Heart left ventricle (tissue), 16 donors: ENCODE measurements around the gene SCAMP4. TPM values are rescaled to one million over a fixed set of nuclear protein-coding genes. Genes with fewer than 3 reads are reported as not detected.

Experiments
- ATAC-seq, 4 donors: fragments of 200-7000 bp; cut with Tn5 transposase; one replicate each; pipeline ENCODE4 v1.9.1; 2020 to 2022; ENCODE audit warnings: moderate library complexity in 4 of 4, mild to moderate bottlenecking in 3 of 4, moderate number of reproducible peaks in 1 of 4
- DNase-seq, 5 donors: peaks; one replicate each; pipeline ENCODE4 v3.0.0-alpha.2; 2020
- H3K27ac ChIP-seq, 12 donors: fragments of 200-600 bp; sonication (generic) in 4 of 12; one replicate each; pipeline versions ENCODE4 v1.5.0 to v1.8.0; 2016 to 2022; ENCODE audit warnings: mild to moderate bottlenecking in 2 of 12
- H3K27me3 ChIP-seq, 9 donors: fragments of 200-600 bp; sonication (generic) in 2 of 9; one replicate each; pipeline versions ENCODE4 v1.5.1 to v1.8.0; 2016 to 2022; ENCODE audit warnings: mild to moderate bottlenecking in 3 of 9
- H3K36me3 ChIP-seq, 9 donors: fragments of 200-600 bp; sonication (generic) in 2 of 9; one replicate each; pipeline versions ENCODE4 v1.5.0 to v1.8.0; 2018 to 2022; ENCODE audit warnings: mild to moderate bottlenecking in 2 of 9
- H3K4me1 ChIP-seq, 12 donors: fragments of 200-600 bp; sonication (generic) in 4 of 12; one replicate each; pipeline versions ENCODE4 v1.5.0 to v1.8.0; 2016 to 2022; ENCODE audit warnings: mild to moderate bottlenecking in 3 of 12
- H3K4me3 ChIP-seq, 12 donors: fragments of 200-600 bp; sonication (generic) in 4 of 12; one replicate each; pipeline versions ENCODE4 v1.5.0 to v1.8.0; 2017 to 2022; ENCODE audit warnings: mild to moderate bottlenecking in 9 of 12, moderate library complexity in 4 of 12
- H3K9me3 ChIP-seq, 12 donors: fragments of 200-600 bp; sonication (generic) in 4 of 12; one replicate each; pipeline versions ENCODE4 v1.5.0 to v1.8.0; 2016 to 2022; ENCODE audit warnings: mild to moderate bottlenecking in 1 of 12
- CTCF ChIP-seq, 12 donors: fragments of 200-600 bp; sonication (generic) in 4 of 12; IDR thresholded peaks; one replicate each; pipeline versions ENCODE4 v1.5.0 to v1.8.0; 2018 to 2022; ENCODE audit warnings: antibody characterized with exemption in 12 of 12, mild to moderate bottlenecking in 5 of 12
- POLR2A ChIP-seq, 2 donors: fragments of 450-650 bp; IDR thresholded peaks; one replicate each; pipeline ENCODE4 v1.6.1; 2017; ENCODE audit warnings: antibody characterized with exemption in 2 of 2, mild to moderate bottlenecking in 2 of 2, moderate library complexity in 2 of 2
- WGBS, 4 donors: extraction: QIAGEN DNeasy Blood & Tissue Kit in 2 of 4; methylation state at CpG; one replicate each; pipeline versions ENCODE4 v1.1.5 to v1.1.7; 2013 to 2018; 5-methylcytosine and 5-hydroxymethylcytosine counted together
- intact Hi-C, 10 donors: fragments of 100-400 bp; cut with DNase I; formaldehyde crosslinking; loops; one replicate each; pipeline versions ENCODE4 v1.11.1 to v1.14.2; 2022
- polyA plus RNA-seq, 2 donors: library from polyadenylated mRNA; stranded (reverse); fragments of 200-250 nt; gene quantifications; one replicate each; pipeline ENCODE4 v1.2.3, GENCODE V29; 2013
- total RNA-seq, 9 donors: library from RNA; depleted of rRNA in 2 of 9; stranded (reverse); fragments of >200 nt in 2 of 9; fragmentation: NEBNext Ultra II Directional in 3 of 9; extraction: Animal tissue kit (Norgen Biotek cat#: 25700) in 3 of 9; gene quantifications; one replicate each; pipeline versions ENCODE4 v1.1.0 to v1.2.4, GENCODE V29; 2016 to 2023
- donor health status: ischemic (EF 13 %, LVEDD 7.1; RV severe dilation, severe dysfunction).
- donor health status: healthy with polysubstance abuse.
- donor health status: DM: no; HTN: yes; CAD: no.
- donor health status: DM: no; HTN: no; CAD: no.
- donor health status: ischemic (EF 25% LVEDD 6.9; RV normal size, moderate dysfunction).
- donor health status: ischemic (EF 25% LVEDD 5.7; RV mildly dilated, moderate dysfunction).
- donor health status: healthy.
- donor health status: DM: yes; HTN: yes; CAD: no.
- donor health status: ischemic (EF 35%, LVEDD 5.7; RV mildly dilated, moderate dysfunction).
- donor health status: nonischemic (EF 11% LVEDD 7.7; RV severe dilation, severe dysfunction).
- donor health status: DM: yes; HTN: yes; CAD: no.
- donor health status: PGD.
- donor health status: ischemic (EF 29% LVEDD 5.4; RV normal size, mild dysfunction).
- donor health status: nonischemic (EF 23%, LVEDD 6.1; RV moderate dilation, normal function).

SCAMP4 gene
- total and polyA plus RNA-seq, 11 donors: 13.5 to 38.8 (median 19.1) TPM

DNA sequence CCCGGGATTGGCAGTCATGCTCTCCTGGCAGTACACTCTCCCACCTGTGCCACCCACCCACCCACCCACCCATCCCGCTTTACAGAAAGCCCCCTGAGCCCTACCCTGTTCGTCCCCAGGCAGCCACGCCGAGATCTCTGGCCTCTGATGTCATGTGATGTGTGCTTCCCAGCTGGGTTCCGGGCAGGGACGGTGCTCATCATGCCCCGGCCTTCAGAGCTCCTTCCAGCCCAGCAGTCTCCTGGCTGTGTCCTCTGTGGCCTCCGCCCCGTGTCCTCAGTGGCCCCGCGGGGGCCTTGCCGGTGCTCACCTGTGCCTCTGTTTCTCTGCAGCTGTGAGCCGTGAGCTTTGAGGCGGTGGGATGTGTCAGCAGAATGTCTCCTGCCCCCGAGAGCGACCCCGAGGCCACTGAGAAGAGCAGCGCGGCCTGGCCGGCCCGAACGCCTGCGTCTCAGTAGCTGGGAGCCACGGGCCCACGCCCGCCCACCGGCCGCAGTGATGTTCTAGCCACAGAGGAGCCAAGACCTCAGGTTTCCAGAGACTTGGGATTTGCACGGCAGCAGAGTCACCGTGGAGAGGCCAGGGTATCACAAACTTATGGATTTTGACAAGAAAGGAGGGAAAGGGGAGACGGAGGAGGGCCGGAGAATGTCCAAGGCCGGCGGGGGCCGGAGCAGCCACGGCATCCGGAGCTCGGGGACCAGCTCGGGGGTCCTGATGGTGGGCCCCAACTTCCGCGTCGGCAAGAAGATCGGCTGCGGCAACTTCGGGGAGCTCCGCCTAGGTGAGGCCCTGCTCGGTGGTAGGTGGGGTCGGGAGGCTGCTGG is 64.2 kb downstream of the SCAMP4 start:
- DNase-seq: no peak
- no peaks in the 10 kb centered on the region for H3K27me3 ChIP-seq
- peak in 1 of 4 donors; percentile 10 for ATAC-seq
- TF ChIP-seq CTCF (IDR thresholded peaks at IDR 0.05) (no peak), POLR2A (IDR thresholded peaks at IDR 0.05) (no peak)
- intact Hi-C loops: no loop called here
- no peaks in the 10 kb centered on the region for H3K4me1 ChIP-seq
- H3K4me3 ChIP-seq: no peak overlapping the region
- H3K36me3 ChIP-seq: peaks cover 0 to 32% (median 9%) of the 10 kb centered on the region in 9 donors
- whole genome bisulfite sequencing, 4 donors: 91 to 97% (median 95%) methylated on average over 33 to 49 of the region's 49 CpGs
- H3K9me3 ChIP-seq: no peaks in the 10 kb centered on the region
- no peak overlapping the region for H3K27ac ChIP-seq

DNA sequence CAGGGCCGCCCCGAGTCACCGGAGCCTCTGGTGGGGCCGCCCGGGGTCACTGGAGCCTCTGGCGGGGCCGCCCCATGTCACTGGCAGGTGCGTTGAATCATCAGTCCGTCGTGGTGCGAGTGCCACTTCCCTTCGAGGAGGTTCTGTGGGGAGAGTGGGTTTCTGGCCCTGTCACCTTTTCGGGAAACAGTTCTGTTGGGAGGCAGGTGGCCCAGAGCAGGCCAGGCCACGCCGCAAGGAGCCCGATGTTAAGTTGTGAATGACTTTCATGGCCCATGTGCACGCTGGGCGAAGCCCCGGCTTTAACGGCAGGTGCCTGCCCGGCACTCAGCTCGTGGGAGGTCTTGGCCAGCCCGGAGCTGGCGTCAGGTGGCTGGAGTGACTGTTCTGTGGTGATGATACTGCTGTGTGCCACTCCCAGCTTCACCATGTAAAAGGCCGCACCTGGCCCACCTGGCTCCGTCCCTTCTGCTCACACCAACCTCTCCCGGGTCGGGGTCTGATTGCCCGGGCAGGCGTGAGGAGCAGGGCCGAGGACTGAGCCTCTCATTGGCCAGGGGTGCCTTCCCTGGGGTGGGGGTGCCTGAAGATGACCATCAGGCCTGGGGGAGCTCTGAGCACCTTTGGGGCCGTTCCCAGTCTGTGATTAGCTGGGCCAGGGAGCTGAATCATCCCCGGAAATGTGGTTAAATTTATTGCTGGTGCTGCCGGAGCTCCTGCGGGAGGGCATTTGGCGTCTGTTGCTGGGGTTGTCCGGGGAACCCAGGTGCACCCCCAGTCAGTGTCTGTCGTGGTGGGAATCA is 65.0 kb downstream of the SCAMP4 start:
- no peak for TF ChIP-seq CTCF (IDR thresholded peaks at IDR 0.05)
- TF ChIP-seq POLR2A (IDR thresholded peaks at IDR 0.05): no peak
- H3K4me1 ChIP-seq: no peaks in the 10 kb centered on the region
- ATAC-seq: no peak
- no peak for DNase-seq
- WGBS, 4 donors: 92 to 97% (median 95%) methylated on average over 15 to 38 of the region's 38 CpGs
- H3K27ac ChIP-seq: no peak overlapping the region
- H3K9me3 ChIP-seq: no peaks in the 10 kb centered on the region
- H3K36me3 ChIP-seq: peaks cover 0 to 40% (median 13%) of the 10 kb centered on the region in 9 donors
- no peaks in the 10 kb centered on the region for H3K27me3 ChIP-seq
- intact Hi-C loops: no loop called here
- H3K4me3 ChIP-seq: no peak overlapping the region

DNA sequence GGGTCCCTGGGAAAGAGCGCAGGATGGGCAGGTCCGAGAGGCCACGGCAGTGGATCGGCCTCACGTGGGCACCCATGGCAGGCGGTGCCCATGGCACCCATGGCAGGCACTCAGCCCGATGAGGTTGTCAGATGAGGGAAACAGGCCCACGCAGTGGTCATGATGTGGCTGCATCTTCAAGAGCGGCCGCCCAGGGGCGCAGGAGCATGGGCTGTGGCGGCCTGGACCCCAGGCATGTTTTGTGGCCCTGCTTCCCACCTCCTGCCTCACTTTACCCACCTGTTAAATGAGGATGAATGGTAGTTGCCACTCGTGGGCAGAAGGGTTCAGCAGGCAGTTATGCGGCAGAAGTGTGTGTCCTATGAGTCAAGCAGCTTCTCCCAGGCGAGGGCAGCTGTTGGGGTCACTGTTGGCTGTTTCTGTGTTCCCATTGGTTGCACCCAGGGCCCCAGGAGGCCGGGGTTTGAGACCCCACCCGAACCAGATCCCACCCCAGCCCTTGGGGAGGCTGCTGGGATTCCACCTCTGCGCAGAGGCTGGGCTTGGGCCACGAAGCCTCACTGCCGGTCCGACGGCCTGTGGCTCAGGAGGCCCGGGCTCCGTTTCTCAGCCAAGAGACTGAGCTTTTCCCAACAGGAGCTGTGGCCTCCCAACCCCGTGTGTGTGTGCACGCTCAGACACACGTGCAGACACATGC is 65.8 kb downstream of the SCAMP4 start:
- H3K27me3 ChIP-seq: no peaks in the 10 kb centered on the region
- DNase-seq (no peak), ATAC-seq (no peak)
- no peak overlapping the region for H3K27ac ChIP-seq
- intact Hi-C loops: no loop called here
- no peaks in the 10 kb centered on the region for H3K9me3 ChIP-seq
- no peaks in the 10 kb centered on the region for H3K4me1 ChIP-seq
- H3K4me3 ChIP-seq: no peak overlapping the region
- H3K36me3 ChIP-seq: peaks cover 0 to 47% (median 18%) of the 10 kb centered on the region in 9 donors
- no peak for TF ChIP-seq POLR2A (IDR thresholded peaks at IDR 0.05)
- no peak for TF ChIP-seq CTCF (IDR thresholded peaks at IDR 0.05)
- 88 to 98% (median 93%) methylated on average over 18 to 27 of the region's 27 CpGs for WGBS, 4 donors
